HepG2 (cell line): ENCODE measurements around the gene TRERF1. TPM values are rescaled to one million over a fixed set of nuclear protein-coding genes. Genes with fewer than 3 reads are reported as not detected.

ENCODE experiments used
- ATAC-seq: fragments of 200-7000 bp; cut with Tn5 transposase; 3 replicates; pipeline ENCODE4 v1.9.1; 2020; ENCODE audit warnings: mild to moderate bottlenecking, moderate library complexity
- BruUV-seq: library from RNA; stranded (reverse); fragments of 400-500 nt; replicated peaks from 2 replicates; lab custom pipeline; 2021; lab: Mats Ljungman, UMichigan
- CTCF ChIA-PET: fragments of 300-600 bp; formaldehyde crosslinking; extraction: SDS; loops from one replicate; lab custom pipeline; 2021; ENCODE audit warnings: low total read pairs, inconsistent platforms, low intra/inter-chr PET ratio; lab: Yijun Ruan, JAX
- POLR2A ChIA-PET: fragments of 350-600 bp; sonication (Branson Sonifier 250); formaldehyde crosslinking; loops from one replicate; lab custom pipeline; 2020; ENCODE audit warnings: antibody characterized with exemption, inconsistent platforms; lab: Yijun Ruan, JAX
- DNase-seq: peaks from one replicate; pipeline ENCODE4 v3.0.0-alpha.2; 2015; ENCODE audit warnings: low spot score
- FAIRE-seq: peaks from 3 replicates; lab custom pipeline; 2011; peaks lifted over from hg19 to GRCh38; lab: Jason Lieb, UNC
- H2AFZ ChIP-seq: one replicate; pipeline ENCODE4 v1.6.1; 2011; ENCODE audit warnings: low read length, inconsistent platforms
- H3K27ac ChIP-seq: fragments of 300-600 bp; 3 replicates; pipeline ENCODE4 v1.8.0; 2011; ENCODE audit warnings: mixed run types, mild to moderate bottlenecking, mixed read lengths, low read length, inconsistent platforms; ENCODE audit not compliant: insufficient read depth; ENCODE audit errors: extremely low read length
- H3K27me3 ChIP-seq, 2 experiments: fragments of 200-600 bp in 1 of 2; 2 replicates in 1 of 2; 3 replicates in 1 of 2; pipeline versions ENCODE4 v1.6.0 to v1.8.0; 2011; ENCODE audit warnings: low read length in 2 of 2, mild to moderate bottlenecking in 2 of 2, moderate library complexity in 2 of 2, inconsistent platforms in 1 of 2; ENCODE audit not compliant: insufficient read depth in 2 of 2, control insufficient read depth in 1 of 2
- H3K36me3 ChIP-seq, 2 experiments: fragments of 200-600 bp in 1 of 2; replicated peaks in 1 of 2; 2 replicates in 1 of 2; 3 replicates in 1 of 2; pipeline versions ENCODE4 v1.5.1 to v1.8.0; 2011; ENCODE audit warnings: low read length in 2 of 2, inconsistent platforms in 1 of 2; ENCODE audit not compliant: insufficient read depth in 2 of 2, control insufficient read depth in 1 of 2
- H3K4me1 ChIP-seq: 2 replicates; pipeline ENCODE4 v1.5.1; 2012; ENCODE audit warnings: low read length, inconsistent platforms; ENCODE audit not compliant: insufficient read depth
- H3K4me2 ChIP-seq: 2 replicates; pipeline ENCODE4 v1.6.0; 2011; ENCODE audit warnings: low read depth, low read length, inconsistent platforms
- H3K4me3 ChIP-seq, 3 experiments: fragments of 200-600 bp in 1 of 3; sonication (generic), shearing (Covaris generic) in 1 of 3; replicated peaks in 1 of 3; 2 replicates each; pipeline ENCODE4 v1.5.1; 2011 to 2016; ENCODE audit warnings: low read length in 3 of 3, inconsistent platforms in 2 of 3, low read depth in 2 of 3, mild to moderate bottlenecking in 2 of 3, control low read depth in 1 of 3, mixed read lengths in 1 of 3; ENCODE audit not compliant: insufficient read depth in 1 of 3
- H3K79me2 ChIP-seq: one replicate; pipeline ENCODE4 v1.6.1; 2011; ENCODE audit warnings: low read length, inconsistent platforms; ENCODE audit not compliant: insufficient read depth
- H3K9ac ChIP-seq: 2 replicates; pipeline ENCODE4 v1.6.0; 2011; ENCODE audit warnings: mild to moderate bottlenecking, low read depth, low read length, inconsistent platforms; ENCODE audit not compliant: insufficient read depth
- H3K9me3 ChIP-seq: 2 replicates; pipeline ENCODE4 v1.5.1; 2012; ENCODE audit warnings: mild to moderate bottlenecking, low read length
- H4K20me1 ChIP-seq: 2 replicates; pipeline ENCODE4 v1.6.0; 2011; ENCODE audit warnings: inconsistent platforms, mild to moderate bottlenecking, low read length, moderate library complexity; ENCODE audit not compliant: insufficient read depth
- ATAD3A ChIP-seq: sonication (generic); formaldehyde crosslinking; IDR thresholded peaks from 2 replicates; pipeline ENCODE4 v1.4.0; 2020; ENCODE audit warnings: missing genetic modification reagents
- CENPX ChIP-seq: sonication (generic); formaldehyde crosslinking; IDR thresholded peaks from 2 replicates; pipeline ENCODE4 v1.9.0; 2021; ENCODE audit warnings: mild to moderate bottlenecking, missing genetic modification reagents, moderate library complexity
- DNMT1 ChIP-seq: sonication (generic); formaldehyde crosslinking; IDR thresholded peaks from 2 replicates; pipeline ENCODE4 v1.5.1; 2020; ENCODE audit warnings: mild to moderate bottlenecking, missing genetic modification reagents
- GLI4 ChIP-seq: sonication (generic); formaldehyde crosslinking; IDR thresholded peaks from 2 replicates; pipeline ENCODE4 v1.5.1; 2020; ENCODE audit warnings: missing genetic modification reagents, mild to moderate bottlenecking, moderate library complexity, borderline replicate concordance
- HDAC2 ChIP-seq: sonication (generic); formaldehyde crosslinking; IDR thresholded peaks from 2 replicates; pipeline ENCODE4 v1.4.0; 2020; ENCODE audit warnings: missing genetic modification reagents
- KAT7 ChIP-seq: IDR thresholded peaks from 2 replicates; pipeline ENCODE4 v1.6.1; 2018; ENCODE audit warnings: borderline replicate concordance, missing compliant biosample characterization
- NPAS2 ChIP-seq: sonication (generic); formaldehyde crosslinking; IDR thresholded peaks from 2 replicates; pipeline ENCODE4 v1.8.0; 2022; ENCODE audit warnings: mild to moderate bottlenecking, missing genetic modification reagents, borderline replicate concordance
- PCBP2 ChIP-seq: fragments of 200-400 bp; formaldehyde crosslinking; optimal IDR thresholded peaks from 2 replicates; pipeline ENCODE3; 2018; ENCODE audit warnings: low read length, low read depth; ENCODE audit not compliant: poor library complexity, severe bottlenecking
- SMAD9 ChIP-seq: sonication (generic); formaldehyde crosslinking; IDR thresholded peaks from 2 replicates; pipeline ENCODE4 v1.5.1; 2020; ENCODE audit warnings: mild to moderate bottlenecking, missing genetic modification reagents
- ZNF367 ChIP-seq: sonication (generic); formaldehyde crosslinking; IDR thresholded peaks from 2 replicates; pipeline ENCODE4 v1.4.0; 2020; ENCODE audit warnings: missing genetic modification reagents, borderline replicate concordance
- ZNF557 ChIP-seq: sonication (generic); formaldehyde crosslinking; IDR thresholded peaks from 2 replicates; pipeline ENCODE4 v1.4.0; 2020; ENCODE audit warnings: missing genetic modification reagents
- ZNF660 ChIP-seq: sonication (generic); formaldehyde crosslinking; IDR thresholded peaks from 2 replicates; pipeline ENCODE4 v1.5.1; 2020; ENCODE audit warnings: mild to moderate bottlenecking, low read depth, missing genetic modification reagents, borderline replicate concordance
- WGBS: methylation state at CpG from one replicate; pipeline ENCODE4 v1.1.6; 2017; ENCODE audit warnings: low lambda C conversion rate; 5-methylcytosine and 5-hydroxymethylcytosine counted together
- in situ Hi-C: cut with HindIII; loops from 2 replicates; pipeline ENCODE4 v1.10.0; 2017; ENCODE audit warnings: low pct_unique_long_range_greater_than_20kb; ENCODE audit not compliant: extremely low pct_ligation_motif_present
- intact Hi-C: fragments of 100-400 bp; cut with micrococcal nuclease; formaldehyde crosslinking; loops from one replicate; pipeline ENCODE4 v1.10.0; 2022; ENCODE audit not compliant: unreplicated experiment
- polyA plus RNA-seq, 8 experiments: library from polyadenylated mRNA; depleted of rRNA in 3 of 8; stranded (reverse) in 7 of 8; unstranded in 1 of 8; fragments of >200 nt; fragmentation: Illumina TruSeq in 4 of 8; extraction: Trizol in 4 of 8; gene quantifications; 2 replicates each; pipeline versions ENCODE4 v1.2.1 to v1.2.3, GENCODE V29; 2011 to 2016; ENCODE audit warnings: low read depth in 4 of 8, missing spikeins in 1 of 8, mixed read lengths in 1 of 8; ENCODE audit not compliant: insufficient read depth in 1 of 8
- total RNA-seq, 5 experiments: library from RNA; depleted of rRNA; stranded (reverse); fragments of >200 nt; fragmentation: Illumina TruSeq; extraction: Trizol; gene quantifications; 2 replicates each; pipeline ENCODE4 v1.2.3, GENCODE V29; 2016; ENCODE audit warnings: low read depth in 1 of 5
- TF ChIP-seq, protein P1 (sequence below): sonication (generic); formaldehyde crosslinking; IDR thresholded peaks from 2 replicates; pipeline ENCODE4 v1.5.1; 2020; ENCODE audit warnings: missing genetic modification reagents, mild to moderate bottlenecking, borderline replicate concordance
- TF ChIP-seq, protein P2 (sequence below): sonication (generic); formaldehyde crosslinking; IDR thresholded peaks from 2 replicates; pipeline ENCODE4 v1.5.1; 2020; ENCODE audit warnings: missing genetic modification reagents, mild to moderate bottlenecking, borderline replicate concordance
- TF ChIP-seq, protein P3 (sequence below): sonication (generic); formaldehyde crosslinking; IDR thresholded peaks from 2 replicates; pipeline ENCODE4 v1.5.1; 2020; ENCODE audit warnings: missing genetic modification reagents, mild to moderate bottlenecking, borderline replicate concordance
- TF ChIP-seq, protein P4 (sequence below): sonication (generic); formaldehyde crosslinking; IDR thresholded peaks from 2 replicates; pipeline ENCODE4 v1.4.0; 2020; ENCODE audit warnings: missing genetic modification reagents; ENCODE audit errors: not compliant biosample characterization
- TF ChIP-seq, protein P5 (sequence below), 2 experiments: fragments of 450-650 bp in 1 of 2; sonication (generic) in 1 of 2; formaldehyde crosslinking; IDR thresholded peaks; 2 replicates each; pipeline versions ENCODE4 v1.5.0 to v1.8.0; 2020 to 2022; ENCODE audit warnings: mild to moderate bottlenecking in 1 of 2, missing genetic modification reagents in 1 of 2

Gene TRERF1
- total and polyA plus RNA-seq, 2 of the 13 experiments (the other 11 are each of a cell fraction or from before 2014, with no cell fraction given): 0.02 TPM; not detected in 1

DNA sequence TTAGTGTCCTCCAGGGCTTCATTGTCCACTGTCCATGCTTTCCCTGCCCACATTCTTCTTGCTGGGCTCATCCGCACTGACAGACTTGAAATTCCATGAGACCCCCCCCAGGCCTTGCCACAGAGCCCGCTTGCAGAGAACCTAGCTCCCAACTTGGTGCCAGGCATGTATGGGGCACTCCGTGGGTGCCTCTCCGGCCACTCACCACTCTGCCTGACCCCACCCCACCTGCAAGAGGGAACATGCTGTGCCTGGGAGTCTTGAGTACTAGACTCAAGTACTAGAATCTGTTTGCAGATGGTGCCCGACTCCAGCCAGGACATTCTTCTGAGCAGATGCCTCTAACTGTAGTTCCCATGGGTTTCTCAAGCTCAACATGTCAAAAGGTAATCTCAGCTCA is 47.9 kb downstream of the TRERF1 start (continued):
- TF ChIP-seq, protein P1, sequence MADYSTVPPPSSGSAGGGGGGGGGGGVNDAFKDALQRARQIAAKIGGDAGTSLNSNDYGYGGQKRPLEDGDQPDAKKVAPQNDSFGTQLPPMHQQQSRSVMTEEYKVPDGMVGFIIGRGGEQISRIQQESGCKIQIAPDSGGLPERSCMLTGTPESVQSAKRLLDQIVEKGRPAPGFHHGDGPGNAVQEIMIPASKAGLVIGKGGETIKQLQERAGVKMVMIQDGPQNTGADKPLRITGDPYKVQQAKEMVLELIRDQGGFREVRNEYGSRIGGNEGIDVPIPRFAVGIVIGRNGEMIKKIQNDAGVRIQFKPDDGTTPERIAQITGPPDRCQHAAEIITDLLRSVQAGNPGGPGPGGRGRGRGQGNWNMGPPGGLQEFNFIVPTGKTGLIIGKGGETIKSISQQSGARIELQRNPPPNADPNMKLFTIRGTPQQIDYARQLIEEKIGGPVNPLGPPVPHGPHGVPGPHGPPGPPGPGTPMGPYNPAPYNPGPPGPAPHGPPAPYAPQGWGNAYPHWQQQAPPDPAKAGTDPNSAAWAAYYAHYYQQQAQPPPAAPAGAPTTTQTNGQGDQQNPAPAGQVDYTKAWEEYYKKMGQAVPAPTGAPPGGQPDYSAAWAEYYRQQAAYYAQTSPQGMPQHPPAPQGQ (CRISPR knock-in tag): no peak
- TF ChIP-seq KAT7 (CRISPR knock-in tag) (no peak), DNMT1 (no peak), ZNF367 (no peak), ATAD3A (CRISPR knock-in tag) (no peak), PCBP2 (no peak)

DNA sequence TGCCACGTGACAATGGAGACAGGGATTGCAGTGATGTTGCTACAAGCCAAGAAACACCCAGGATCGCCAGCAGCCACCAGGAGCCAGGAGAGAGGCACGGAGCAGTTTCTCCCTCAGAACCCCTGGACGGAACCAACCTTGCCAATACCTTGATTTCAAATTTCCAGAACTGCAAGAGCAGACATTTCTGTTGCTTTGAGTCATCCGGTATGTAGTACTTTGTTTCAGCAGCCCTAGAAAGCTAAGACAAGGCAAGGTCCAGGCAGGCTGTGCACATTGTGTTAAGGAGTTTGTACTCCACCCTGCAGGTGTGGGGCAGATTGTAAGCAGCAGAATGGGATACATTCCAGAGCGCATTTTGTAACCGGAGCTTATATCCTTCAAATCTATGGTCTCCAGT is 48.3 kb downstream of the TRERF1 start:
- WGBS: 46% methylated on average over 7 of the region's 7 CpGs
- no peak for FAIRE-seq
- Histone ChIP-seq H3K4me3 (no peak overlapping the region), H3K9me3 (no peaks in the 10 kb centered on the region), H3K79me2 (no peaks in the 10 kb centered on the region), H3K27ac (no peak overlapping the region), H3K4me1 (no peaks in the 10 kb centered on the region), H3K36me3 (no peaks in the 10 kb centered on the region), H2AFZ (no peak overlapping the region), H3K9ac (no peak overlapping the region), H3K4me2 (no peak overlapping the region), H4K20me1 (no peaks in the 10 kb centered on the region; the same call in 1 of the 2 replicates), H3K27me3 (peaks cover 0 to 24% of the 10 kb centered on the region in 2 experiments; a peak in 2 of 5 replicates)
- POLR2A ChIA-PET: no interaction called here
- CTCF ChIA-PET: no interaction called here
- no peak; the same call in 2 of the 3 replicates for ATAC-seq
- intact Hi-C loops (no loop called here), in situ Hi-C loops (no loop called here)
- DNase-seq: no peak
- no TSS peak for BruUV-seq
- TF ChIP-seq, protein P2, sequence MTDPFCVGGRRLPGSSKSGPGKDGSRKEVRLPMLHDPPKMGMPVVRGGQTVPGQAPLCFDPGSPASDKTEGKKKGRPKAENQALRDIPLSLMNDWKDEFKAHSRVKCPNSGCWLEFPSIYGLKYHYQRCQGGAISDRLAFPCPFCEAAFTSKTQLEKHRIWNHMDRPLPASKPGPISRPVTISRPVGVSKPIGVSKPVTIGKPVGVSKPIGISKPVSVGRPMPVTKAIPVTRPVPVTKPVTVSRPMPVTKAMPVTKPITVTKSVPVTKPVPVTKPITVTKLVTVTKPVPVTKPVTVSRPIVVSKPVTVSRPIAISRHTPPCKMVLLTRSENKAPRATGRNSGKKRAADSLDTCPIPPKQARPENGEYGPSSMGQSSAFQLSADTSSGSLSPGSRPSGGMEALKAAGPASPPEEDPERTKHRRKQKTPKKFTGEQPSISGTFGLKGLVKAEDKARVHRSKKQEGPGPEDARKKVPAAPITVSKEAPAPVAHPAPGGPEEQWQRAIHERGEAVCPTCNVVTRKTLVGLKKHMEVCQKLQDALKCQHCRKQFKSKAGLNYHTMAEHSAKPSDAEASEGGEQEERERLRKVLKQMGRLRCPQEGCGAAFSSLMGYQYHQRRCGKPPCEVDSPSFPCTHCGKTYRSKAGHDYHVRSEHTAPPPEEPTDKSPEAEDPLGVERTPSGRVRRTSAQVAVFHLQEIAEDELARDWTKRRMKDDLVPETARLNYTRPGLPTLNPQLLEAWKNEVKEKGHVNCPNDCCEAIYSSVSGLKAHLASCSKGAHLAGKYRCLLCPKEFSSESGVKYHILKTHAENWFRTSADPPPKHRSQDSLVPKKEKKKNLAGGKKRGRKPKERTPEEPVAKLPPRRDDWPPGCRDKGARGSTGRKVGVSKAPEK (CRISPR knock-in tag): no peak
- TF ChIP-seq GLI4 (CRISPR knock-in tag): no peak
- no peak for TF ChIP-seq HDAC2
- TF ChIP-seq SMAD9 (CRISPR knock-in tag): no peak
- TF ChIP-seq, protein P3, sequence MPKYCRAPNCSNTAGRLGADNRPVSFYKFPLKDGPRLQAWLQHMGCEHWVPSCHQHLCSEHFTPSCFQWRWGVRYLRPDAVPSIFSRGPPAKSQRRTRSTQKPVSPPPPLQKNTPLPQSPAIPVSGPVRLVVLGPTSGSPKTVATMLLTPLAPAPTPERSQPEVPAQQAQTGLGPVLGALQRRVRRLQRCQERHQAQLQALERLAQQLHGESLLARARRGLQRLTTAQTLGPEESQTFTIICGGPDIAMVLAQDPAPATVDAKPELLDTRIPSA: no peak
- TF ChIP-seq, protein P4, sequence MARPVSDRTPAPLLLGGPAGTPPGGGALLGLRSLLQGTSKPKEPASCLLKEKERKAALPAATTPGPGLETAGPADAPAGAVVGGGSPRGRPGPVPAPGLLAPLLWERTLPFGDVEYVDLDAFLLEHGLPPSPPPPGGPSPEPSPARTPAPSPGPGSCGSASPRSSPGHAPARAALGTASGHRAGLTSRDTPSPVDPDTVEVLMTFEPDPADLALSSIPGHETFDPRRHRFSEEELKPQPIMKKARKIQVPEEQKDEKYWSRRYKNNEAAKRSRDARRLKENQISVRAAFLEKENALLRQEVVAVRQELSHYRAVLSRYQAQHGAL (CRISPR knock-in tag): no peak
- TF ChIP-seq NPAS2: no peak
- no peak for TF ChIP-seq ZNF660
- TF ChIP-seq CENPX (CRISPR knock-in tag): no peak
- no peak for TF ChIP-seq ZNF557
- TF ChIP-seq, protein P5, sequence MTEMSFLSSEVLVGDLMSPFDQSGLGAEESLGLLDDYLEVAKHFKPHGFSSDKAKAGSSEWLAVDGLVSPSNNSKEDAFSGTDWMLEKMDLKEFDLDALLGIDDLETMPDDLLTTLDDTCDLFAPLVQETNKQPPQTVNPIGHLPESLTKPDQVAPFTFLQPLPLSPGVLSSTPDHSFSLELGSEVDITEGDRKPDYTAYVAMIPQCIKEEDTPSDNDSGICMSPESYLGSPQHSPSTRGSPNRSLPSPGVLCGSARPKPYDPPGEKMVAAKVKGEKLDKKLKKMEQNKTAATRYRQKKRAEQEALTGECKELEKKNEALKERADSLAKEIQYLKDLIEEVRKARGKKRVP (CRISPR knock-in tag; IDR thresholded peaks at IDR 0.05): no peak
